Measurements from ENCODE around the gene PLSCR4. TPM values are rescaled to one million over a fixed set of nuclear protein-coding genes. Genes with fewer than 3 reads are reported as not detected.

PLSCR4 gene
- polyA plus RNA-seq, 1 of the 3 experiments (the other 2 are of a cell fraction): 0.05 TPM

GRCh38 chr3:146166826-146167225 is 84.1 kb downstream of the PLSCR4 start (continued):
- TF ChIP-seq CTCF (IDR thresholded peaks at IDR 0.05): no peak
- no peak for TF ChIP-seq PBX3 (IDR thresholded peaks at IDR 0.05)

- peak overlapping the region; percentile 22; the same call in 1 of the 2 replicates for H3K4me2 ChIP-seq
- no peaks in the 10 kb centered on the region for H3K9me2 ChIP-seq
- no peaks in the 10 kb centered on the region for H3K79me2 ChIP-seq (ENCODE audit: insufficient read depth)
- DNase-seq: no peak
- no peaks in the 10 kb centered on the region; the same call in 1 of the 2 replicates for H4K20me1 ChIP-seq (ENCODE audit: insufficient read depth)
- ChIA-PET POLR2A (no interaction called here), CTCF (interaction anchor here (0.9 to 1.2 kb wide), 3 partner anchors 10 to 101 kb away, joined by 3 to 5 read pairs (median 3); no protein-coding TSS in a partner anchor)
- no peaks in the 10 kb centered on the region for H3K36me3 ChIP-seq (replicated peaks in 1 of 2; ENCODE audit: control insufficient read depth in 1 of 2, insufficient read depth in 2 of 2, low read length in 1 of 2)
- H3K27ac ChIP-seq (ENCODE audit: low read depth in 2 of 2, low read length in 1 of 2): peak overlapping the region in 1 of 2 experiments; percentile 24; a peak in 1 of 4 replicates
- WGBS (ENCODE audit: low lambda C conversion rate): 6% methylated on average over 4 of the region's 4 CpGs
- peak overlapping the region; percentile 45; the same call in 1 of the 2 replicates for H2AFZ ChIP-seq (ENCODE audit: low read depth)
- TF ChIP-seq RFX5 (IDR thresholded peaks at IDR 0.05; ENCODE audit: low read length): no peak
- no peak for TF ChIP-seq REST (IDR thresholded peaks at IDR 0.05; ENCODE audit: low read depth, low read length)
- TF ChIP-seq CHD2 (IDR thresholded peaks at IDR 0.05; ENCODE audit: low read length, partially characterized antibody): no peak
- no peak for TF ChIP-seq SIN3A (IDR thresholded peaks at IDR 0.05; ENCODE audit: borderline replicate concordance, low read depth, low read length)
- TF ChIP-seq ELF1 (IDR thresholded peaks at IDR 0.05): no peak
- TF ChIP-seq RXRA (IDR thresholded peaks at IDR 0.05; ENCODE audit: borderline replicate concordance, low read depth): no peak
- 0 out of 2 replicates have a peak, but pooled peaks have one; percentile 25 for TF ChIP-seq PBX3 (IDR thresholded peaks at IDR 0.05)
- no peak for TF ChIP-seq MEF2A (IDR thresholded peaks at IDR 0.05; ENCODE audit: borderline replicate concordance, low read depth)
- TF ChIP-seq USF2 (IDR thresholded peaks at IDR 0.05; ENCODE audit: borderline replicate concordance, low read depth, low read length): no peak
- no peak for TF ChIP-seq CTCF (IDR thresholded peaks at IDR 0.05)
- TF ChIP-seq RAD21 (IDR thresholded peaks at IDR 0.05; ENCODE audit: low read length): no peak
- TF ChIP-seq FOXJ3 (CRISPR knock-in tag; IDR thresholded peaks at IDR 0.05): no peak
- no peak for TF ChIP-seq MXI1 (IDR thresholded peaks at IDR 0.05; ENCODE audit: low read depth, low read length)
- no peak; the same call in 1 of the 2 replicates for TF ChIP-seq FOSL2 (IDR thresholded peaks at IDR 0.05; ENCODE audit: borderline replicate concordance, low read depth)
- TF ChIP-seq GABPA (IDR thresholded peaks at IDR 0.05; ENCODE audit: low read depth): no peak
- no peak for TF ChIP-seq NRF1 (IDR thresholded peaks at IDR 0.05; ENCODE audit: low read depth, low read length)
- TF ChIP-seq YY1 (IDR thresholded peaks at IDR 0.05; ENCODE audit: low read depth): no peak
- TF ChIP-seq NFIC (IDR thresholded peaks at IDR 0.05; ENCODE audit: borderline replicate concordance): 0 out of 2 replicates have a peak, but pooled peaks have one; percentile 11
- TF ChIP-seq JUND (IDR thresholded peaks at IDR 0.05): 0 out of 2 replicates have a peak, but pooled peaks have one; percentile 7
- TF ChIP-seq MAX (IDR thresholded peaks at IDR 0.05; ENCODE audit: low read depth): no peak
- H3K9me3 ChIP-seq: no peaks in the 10 kb centered on the region
- H3K9ac ChIP-seq: no peak overlapping the region
- peaks cover 8% of the 10 kb centered on the region for H3K27me3 ChIP-seq (ENCODE audit: insufficient read depth)
- no peaks in the 10 kb centered on the region; a peak in 1 of 4 replicates for H3K4me1 ChIP-seq (ENCODE audit: control insufficient read depth in 1 of 2, insufficient read depth in 2 of 2, low read depth in 1 of 2, low read length in 1 of 2)
- peaks cover 13% of the 10 kb centered on the region for H3F3A ChIP-seq (replicated peaks; ENCODE audit: insufficient read depth)
- H3K4me3 ChIP-seq (ENCODE audit: low read depth in 2 of 2, low read length in 1 of 2): no peak overlapping the region
Measured at GRCh38 chr3:146166415-146166821, 84.5 kb downstream of the PLSCR4 start.
